Astrocyte (in vitro differentiated cells and primary cell): Measurements from ENCODE around the gene KCNG2.

Experiments
- EZH2 ChIP-seq: IDR thresholded peaks from 2 replicates; pipeline ENCODE4 v1.6.1; 2012; ENCODE audit warnings: mild to moderate bottlenecking, low read length, inconsistent platforms; ENCODE audit not compliant: insufficient read depth
- TF ChIP-seq, protein P1 (sequence below): IDR thresholded peaks from 2 replicates; pipeline ENCODE4 v1.5.1; 2011; ENCODE audit warnings: low read depth, mild to moderate bottlenecking, inconsistent platforms, low read length, moderate library complexity; ENCODE audit not compliant: insufficient read depth

DNA sequence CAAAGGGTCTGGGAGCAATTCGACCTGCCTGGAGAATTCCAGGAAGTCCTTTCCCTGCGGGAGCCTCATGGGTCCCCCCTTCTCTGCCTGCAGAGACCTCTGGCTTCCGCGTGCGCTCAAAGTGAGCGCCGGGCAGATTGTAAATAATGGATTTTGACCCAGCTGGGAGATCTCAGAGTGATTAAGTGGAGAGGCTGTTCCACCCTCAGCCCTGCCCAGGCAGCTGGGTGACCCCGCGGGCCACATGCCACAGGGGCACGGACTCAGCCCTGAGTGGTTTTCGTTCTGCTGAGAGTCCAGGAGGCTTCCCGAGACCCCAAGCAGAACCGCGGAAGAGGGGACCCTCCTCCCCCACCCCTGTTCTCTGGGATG lies 1.2 kb downstream of the KCNG2 start:
- TF ChIP-seq, protein P1, sequence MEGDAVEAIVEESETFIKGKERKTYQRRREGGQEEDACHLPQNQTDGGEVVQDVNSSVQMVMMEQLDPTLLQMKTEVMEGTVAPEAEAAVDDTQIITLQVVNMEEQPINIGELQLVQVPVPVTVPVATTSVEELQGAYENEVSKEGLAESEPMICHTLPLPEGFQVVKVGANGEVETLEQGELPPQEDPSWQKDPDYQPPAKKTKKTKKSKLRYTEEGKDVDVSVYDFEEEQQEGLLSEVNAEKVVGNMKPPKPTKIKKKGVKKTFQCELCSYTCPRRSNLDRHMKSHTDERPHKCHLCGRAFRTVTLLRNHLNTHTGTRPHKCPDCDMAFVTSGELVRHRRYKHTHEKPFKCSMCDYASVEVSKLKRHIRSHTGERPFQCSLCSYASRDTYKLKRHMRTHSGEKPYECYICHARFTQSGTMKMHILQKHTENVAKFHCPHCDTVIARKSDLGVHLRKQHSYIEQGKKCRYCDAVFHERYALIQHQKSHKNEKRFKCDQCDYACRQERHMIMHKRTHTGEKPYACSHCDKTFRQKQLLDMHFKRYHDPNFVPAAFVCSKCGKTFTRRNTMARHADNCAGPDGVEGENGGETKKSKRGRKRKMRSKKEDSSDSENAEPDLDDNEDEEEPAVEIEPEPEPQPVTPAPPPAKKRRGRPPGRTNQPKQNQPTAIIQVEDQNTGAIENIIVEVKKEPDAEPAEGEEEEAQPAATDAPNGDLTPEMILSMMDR, result no peak
- TF ChIP-seq EZH2, result peak; percentile 41
